SU-DHL-6 (cell line): ENCODE results near the gene RAP1GAP2.

ENCODE experiments used
- CTCF ChIP-seq: fragments of 200-600 bp; sonication (generic); IDR thresholded peaks from one replicate; pipeline ENCODE4 v1.5.1; 2017; ENCODE audit warnings: antibody characterized with exemption, mild to moderate bottlenecking, low read length, moderate library complexity; ENCODE audit not compliant: insufficient read depth, poor library complexity, severe bottlenecking
- EZH2phosphoT487 ChIP-seq: fragments of 200-600 bp; sonication (generic), shearing (Covaris generic); conservative IDR thresholded peaks from 2 replicates; pipeline ENCODE4 v1.6.1; 2018; ENCODE audit warnings: mild to moderate bottlenecking, antibody characterized with exemption, low read length, moderate library complexity, mixed read lengths

DNA sequence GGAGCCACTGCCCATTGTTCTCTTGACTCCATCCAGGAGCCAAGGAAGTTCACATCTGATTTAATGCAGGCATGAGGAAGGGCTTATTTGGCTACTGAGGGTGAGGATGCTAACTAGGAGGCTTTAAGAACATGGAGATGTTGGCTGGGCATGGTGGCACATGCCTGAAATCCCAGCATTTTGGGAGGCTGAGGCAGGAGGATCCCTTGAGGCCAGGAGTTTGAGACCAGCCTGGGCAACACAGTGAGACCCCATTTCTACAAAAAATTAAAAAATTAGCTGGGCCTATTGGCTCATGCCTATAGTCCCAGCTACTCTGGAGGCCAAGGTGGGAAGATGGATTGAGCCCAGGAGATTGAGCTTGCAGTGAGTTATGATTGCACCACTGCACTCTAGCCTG is 116.5 kb downstream of the RAP1GAP2 start:
- TF ChIP-seq CTCF (no peak), EZH2phosphoT487 (no peak)
